HG02678 (cell line): ENCODE results near the gene GCNT3.
"Not testable (repeated sequence)": the region's sequence is repeated elsewhere in the genome, so short reads cannot be mapped to it uniquely, and the experiment has no call there.

Experiments used
- ATAC-seq: cut with Tn5 transposase; IDR thresholded peaks from one replicate; pipeline ENCODE4 v1.9.1; 2021; ENCODE audit warnings: mild to moderate bottlenecking, moderate library complexity; ENCODE audit not compliant: unreplicated experiment

Gene GCNT3

GRCh38 chr15:59616379-59616778 is 4.8 kb downstream of the GCNT3 start:
- ATAC-seq, result no peak

GRCh38 chr15:59618406-59618805 is 6.8 kb downstream of the GCNT3 start:
- no peak for ATAC-seq

DNA sequence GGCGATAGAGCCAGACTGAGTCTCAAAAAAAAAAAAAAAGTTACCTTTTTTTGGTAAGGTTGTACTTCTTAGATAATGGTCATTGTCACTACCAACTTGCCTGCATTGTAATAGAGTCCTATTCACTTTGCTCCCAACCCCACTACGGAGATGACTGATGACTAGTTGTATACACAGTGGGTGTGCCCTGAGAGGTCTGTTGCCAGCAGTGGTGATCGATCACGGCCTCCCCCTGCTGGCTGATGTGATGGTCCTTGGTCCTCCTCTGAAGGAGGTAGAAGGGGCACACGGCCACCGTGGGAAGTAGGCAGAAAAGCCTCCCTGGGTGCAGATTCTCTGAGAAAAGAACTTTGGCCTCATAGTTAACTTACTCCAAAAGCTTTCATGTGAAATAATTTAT is 10.7 kb downstream of the GCNT3 start:
- peak; percentile 59 for ATAC-seq

- no peak for ATAC-seq
These were observed 21.1 kb downstream of the GCNT3 start for GRCh38 chr15:59632714-59633113.

DNA sequence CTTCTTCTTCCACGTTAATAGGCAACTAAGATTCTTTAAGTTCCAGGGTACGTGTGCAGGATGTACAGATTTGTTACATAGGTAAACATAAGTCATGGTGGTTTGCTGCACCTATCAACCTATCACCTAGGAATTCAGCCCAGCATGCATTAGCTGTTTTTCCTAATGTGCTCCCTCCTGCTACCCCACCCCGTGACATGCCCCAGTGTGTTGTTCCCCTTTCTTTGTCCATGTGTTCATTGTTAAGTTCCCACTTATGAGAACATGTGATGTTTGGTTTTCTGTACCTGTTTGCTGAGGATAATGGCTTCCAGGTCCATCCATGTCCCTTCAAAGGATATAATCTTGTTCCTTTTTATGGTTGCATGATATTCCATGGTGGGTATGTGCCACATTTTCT is 24.6 kb downstream of the GCNT3 start:
- ATAC-seq, result no peak

- not testable (repeated sequence) for ATAC-seq
These were observed 25.9 kb downstream of the GCNT3 start for GRCh38 chr15:59637507-59637906.

DNA sequence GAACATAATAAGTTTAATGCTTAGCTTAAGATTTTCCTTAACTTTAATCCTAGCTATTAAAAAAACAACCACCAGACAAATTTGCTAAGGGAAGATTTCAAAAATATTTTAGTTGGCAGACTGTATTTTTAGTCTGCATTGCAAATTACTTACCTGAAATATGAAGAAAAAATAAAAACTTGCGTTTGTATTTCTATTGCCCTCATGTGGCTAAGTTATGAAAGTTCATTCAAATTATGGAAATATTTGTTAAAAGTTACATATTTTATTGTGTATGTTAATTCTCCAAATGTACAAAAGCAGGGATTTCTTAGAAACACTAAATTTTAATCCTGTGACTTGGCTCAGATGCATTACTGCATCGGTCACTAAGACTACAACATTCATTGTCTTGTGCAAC is 30.8 kb downstream of the GCNT3 start:
- ATAC-seq, result no peak

- ATAC-seq, result no peak
These were observed 33.2 kb downstream of the GCNT3 start for GRCh38 chr15:59644756-59645155.

DNA sequence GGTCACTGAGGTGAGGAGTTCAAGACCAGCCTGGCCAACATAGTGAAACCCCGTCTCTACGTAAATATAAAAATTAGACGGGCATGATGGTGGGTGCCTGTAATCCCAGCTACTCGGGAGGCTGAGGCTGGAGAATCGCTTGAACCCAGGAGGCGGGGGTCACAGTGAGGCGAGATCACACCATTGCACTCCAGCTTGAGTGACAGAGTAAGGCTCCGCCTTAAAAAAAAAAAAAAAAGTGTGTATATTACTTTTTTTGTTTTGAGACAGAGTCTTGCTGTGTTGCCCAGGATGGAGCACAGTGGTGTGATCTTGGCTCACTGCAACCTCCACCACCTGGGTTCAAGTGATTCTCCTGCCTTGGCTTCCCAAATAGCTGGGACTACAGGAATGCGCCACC is 34.2 kb downstream of the GCNT3 start:
- ATAC-seq, result not testable (repeated sequence)

DNA sequence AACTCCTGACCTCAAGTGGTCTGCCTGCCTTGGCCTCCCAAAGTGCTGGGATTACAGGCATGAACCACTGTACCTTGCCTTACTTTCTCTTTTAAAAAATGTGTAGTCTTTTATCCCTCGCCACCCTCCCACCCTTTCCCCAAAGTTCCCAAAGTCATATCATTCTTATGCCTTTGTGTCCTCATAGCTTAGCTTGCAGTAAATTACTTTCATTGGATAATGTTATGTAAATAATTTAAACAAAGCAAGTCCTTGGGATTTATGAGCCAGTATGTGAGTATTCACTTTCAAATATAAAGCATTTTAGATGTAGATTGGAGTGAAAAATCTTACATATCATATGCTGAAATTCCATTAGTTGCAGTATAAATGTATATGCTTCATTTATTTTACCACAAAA is 34.7 kb downstream of the GCNT3 start:
- ATAC-seq, result no peak

- ATAC-seq, result no peak
These were observed 35.5 kb downstream of the GCNT3 start for GRCh38 chr15:59647085-59647484.

- no peak for ATAC-seq
These were observed 38.0 kb downstream of the GCNT3 start for GRCh38 chr15:59649603-59650002.

- ATAC-seq, result no peak
These were observed 42.5 kb downstream of the GCNT3 start for GRCh38 chr15:59654046-59654445.

DNA sequence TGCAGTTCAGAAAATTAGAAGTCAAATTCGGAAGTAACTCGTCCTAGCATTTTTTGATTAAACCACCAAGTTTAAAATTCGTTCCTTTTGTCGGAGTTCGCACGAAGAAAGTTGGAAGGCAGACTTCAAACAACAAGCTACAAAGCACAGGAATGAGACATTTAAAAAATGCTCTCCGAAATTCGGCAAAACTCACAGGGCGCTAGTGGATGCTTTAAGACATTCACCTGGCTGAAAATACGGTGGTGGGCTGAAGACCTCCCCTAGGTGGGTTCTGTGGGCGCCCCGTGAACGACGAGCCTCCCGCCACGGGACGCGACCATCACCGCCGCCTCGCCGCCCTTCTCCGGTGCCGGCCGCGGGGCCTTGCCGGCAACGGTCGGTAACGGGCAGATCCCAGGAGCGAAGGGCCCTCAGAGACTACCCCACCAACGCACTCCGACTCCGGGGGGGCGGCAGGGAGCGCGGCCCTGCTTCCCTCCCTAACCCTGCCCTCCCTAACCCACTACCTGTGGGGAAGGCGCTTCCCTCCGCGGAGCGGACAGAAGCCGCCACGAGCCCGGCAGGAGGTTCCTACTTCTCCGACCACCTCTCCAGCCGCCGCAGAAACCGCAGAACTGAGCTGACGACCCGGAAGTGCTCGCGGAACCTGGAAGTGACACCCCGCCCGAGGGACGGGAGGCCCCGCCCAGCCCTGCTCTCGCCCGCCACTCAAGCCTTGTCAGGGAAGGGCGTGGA is 45.5 kb downstream of the GCNT3 start, which contains the start of gene GTF2A2:
Gene GTF2A2, minus strand, starts transcription at position 619 of the 738 bp plus-strand sequence. CDS start 5,238 bp downstream, outside the sequence.
- ATAC-seq, result peak; percentile 99

DNA sequence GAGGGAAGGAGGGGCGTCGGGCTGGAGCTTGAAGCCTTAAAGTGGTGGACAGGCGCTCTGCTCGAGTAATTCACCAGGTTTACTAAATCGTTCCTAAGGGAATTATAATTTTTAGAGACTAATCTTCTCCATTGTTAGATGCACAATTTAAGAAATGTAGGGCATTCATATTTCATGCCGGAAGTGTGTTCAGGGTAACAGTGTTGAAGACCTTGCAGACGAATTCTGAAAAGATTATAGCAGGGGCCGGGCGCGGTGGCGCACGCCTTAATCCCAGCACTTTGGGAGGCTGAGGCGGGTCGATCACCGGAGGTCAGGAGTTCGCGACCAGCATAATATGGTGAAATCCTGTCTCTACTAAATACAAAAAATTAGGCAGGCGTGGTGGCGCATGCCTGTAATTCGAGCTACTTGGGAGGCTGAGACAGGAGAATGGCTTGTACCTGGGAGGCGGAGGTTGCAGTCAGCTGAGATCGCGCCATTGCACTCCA is 46.1 kb downstream of the GCNT3 start:
- peak; percentile 8 for ATAC-seq

- ATAC-seq, result no peak
These were observed 47.8 kb downstream of the GCNT3 start for GRCh38 chr15:59659366-59659765.

GRCh38 chr15:59662260-59662659 is 50.7 kb downstream of the GCNT3 start:
- ATAC-seq, result no peak

DNA sequence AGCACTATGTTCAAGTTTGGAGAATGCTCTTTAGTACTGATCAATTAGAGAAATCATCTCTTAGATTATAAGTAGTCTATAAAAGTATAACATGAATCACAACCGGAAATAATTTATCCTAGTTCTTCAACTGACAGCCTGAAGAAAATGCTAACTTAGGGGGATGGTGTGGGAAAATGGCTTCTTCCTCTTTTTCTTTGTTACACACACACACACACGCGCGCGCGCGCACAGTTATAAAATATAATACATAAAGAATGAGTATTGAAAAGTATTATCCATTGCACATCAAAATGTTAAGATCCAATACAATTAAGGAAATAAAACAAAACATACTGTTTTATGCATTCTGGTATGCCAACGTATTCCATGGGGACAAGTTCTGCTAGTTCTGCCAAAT is 57.0 kb downstream of the GCNT3 start:
- ATAC-seq, result no peak
